NOMO-1 (cell line): ENCODE results near the gene PRKAG2.

Experiments used
- DNase-seq, 2 experiments: peaks; one replicate each; lab custom pipeline; 2025; ENCODE audit not compliant: unreplicated experiment in 2 of 2; lab: John Stamatoyannopoulos, UW

PRKAG2 gene

DNA sequence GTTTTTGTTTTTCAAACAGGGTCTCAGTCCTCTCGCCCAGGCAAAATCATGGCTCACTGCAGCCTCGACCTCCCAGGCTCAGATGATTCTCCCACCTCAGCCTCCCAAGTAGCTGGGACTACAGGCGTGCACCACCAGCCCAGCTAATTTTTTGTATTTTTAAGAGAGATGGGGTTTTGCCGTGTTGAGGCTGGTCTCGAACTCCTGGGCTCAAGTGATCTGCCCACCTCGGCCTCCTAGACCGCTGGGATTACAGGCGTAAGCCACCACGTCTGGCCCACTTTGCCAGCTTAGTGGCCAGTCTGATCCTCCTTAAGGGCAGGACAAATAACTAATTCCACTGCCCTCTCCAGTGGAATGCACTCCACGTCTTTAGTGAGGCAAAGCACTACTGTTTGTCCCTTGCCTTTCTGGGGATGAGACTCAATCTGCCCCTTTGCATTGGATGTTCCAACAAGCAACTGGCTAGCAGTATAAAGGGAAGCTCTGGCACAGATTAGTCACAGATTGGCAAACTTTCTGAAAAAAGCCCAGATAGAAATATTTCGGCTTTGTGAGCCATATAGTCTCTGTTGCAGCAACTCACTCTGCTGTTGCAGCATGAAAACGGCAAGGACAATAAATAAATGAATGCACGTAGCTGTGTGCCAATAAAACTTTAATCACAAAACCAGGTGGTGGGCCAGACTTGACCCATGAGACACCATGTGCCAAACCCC, 213.4 kb downstream of the PRKAG2 start:
- DNase-seq, result no peak

DNA sequence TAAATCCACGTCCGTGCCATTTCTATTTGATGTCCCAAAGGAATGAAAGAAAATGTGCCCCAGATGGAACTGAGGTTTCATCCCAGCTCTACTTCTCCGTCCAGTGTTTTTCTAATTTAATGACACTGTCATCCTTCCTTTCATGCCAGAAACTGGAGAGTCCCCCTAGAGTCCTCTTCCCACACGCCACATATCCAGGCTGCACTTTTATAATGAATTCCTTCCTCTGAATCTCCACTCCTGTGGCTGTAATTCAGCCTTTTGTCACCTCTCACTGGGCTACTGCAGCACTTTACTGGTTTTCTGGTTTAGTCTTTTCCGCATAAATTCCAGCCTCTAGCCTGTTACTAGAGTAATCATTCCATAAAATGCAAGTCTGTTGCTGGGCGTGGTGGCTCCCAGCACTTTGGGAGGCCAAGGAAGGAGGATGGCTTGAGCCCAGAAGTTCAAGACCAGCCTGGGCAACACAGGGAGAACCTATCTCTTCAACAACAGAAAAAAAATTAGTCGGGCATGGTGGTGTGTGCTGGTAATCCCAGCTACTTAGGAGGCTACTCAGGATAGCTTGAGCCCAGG, 214.6 kb downstream of the PRKAG2 start:
- no peak for DNase-seq

DNA sequence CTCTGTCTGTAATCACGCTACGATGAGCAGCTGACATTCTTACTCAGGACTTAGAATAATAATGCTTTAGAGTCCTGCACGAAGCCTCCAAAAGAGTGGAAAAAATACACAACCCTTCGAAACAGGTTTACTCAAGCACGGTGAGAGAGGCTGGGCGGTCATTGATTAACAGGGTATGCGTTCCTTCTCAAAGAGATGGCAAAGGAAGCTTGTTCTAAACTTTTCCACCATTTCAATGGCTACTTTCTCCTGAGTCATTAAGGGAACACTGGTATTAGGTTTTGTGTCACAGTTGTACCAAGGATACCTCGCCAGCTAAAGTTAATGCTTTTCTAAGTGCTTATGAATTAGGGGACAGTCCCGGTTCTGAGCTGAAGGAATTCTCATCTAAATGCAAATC, 215.3 kb downstream of the PRKAG2 start:
- DNase-seq, result no peak

DNA sequence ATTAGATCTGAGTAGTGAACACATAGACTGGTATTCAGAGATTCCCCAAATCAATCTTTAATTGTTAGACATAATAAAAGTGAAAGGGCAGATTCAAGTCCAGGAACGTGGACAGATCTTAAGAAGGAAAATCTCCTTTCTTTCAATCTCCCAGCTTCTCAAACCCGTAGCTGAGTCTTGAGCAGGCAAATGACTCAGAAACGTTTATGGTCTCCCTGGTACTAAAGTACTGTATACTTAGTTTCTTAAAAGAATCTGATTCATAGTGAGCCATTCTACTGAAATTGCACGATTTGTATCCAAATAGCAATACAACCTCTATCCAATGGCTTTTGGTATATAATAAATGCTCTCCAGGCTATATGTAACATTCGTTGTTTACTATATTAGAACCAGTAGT, 216.8 kb downstream of the PRKAG2 start:
- no peak for DNase-seq

DNA sequence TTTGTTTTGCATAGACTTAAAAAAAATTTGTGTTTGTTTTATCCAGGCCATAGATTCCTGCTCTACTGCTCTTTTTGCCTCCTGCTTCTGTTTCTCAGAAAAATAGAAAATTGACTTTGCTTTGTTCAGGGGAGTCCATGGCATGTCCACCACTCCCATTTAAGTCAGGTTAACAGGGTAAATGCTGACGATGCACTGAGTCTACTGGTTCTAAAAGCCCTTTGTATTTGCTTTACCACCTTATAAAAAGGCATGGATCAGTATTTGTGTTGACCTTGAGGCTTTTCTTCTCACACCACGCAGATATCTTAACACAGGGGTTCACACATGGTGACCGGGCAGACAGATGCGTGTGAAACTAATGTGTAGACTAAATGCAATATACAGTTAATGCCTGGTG, 217.7 kb downstream of the PRKAG2 start:
- DNase-seq, result no peak

DNA sequence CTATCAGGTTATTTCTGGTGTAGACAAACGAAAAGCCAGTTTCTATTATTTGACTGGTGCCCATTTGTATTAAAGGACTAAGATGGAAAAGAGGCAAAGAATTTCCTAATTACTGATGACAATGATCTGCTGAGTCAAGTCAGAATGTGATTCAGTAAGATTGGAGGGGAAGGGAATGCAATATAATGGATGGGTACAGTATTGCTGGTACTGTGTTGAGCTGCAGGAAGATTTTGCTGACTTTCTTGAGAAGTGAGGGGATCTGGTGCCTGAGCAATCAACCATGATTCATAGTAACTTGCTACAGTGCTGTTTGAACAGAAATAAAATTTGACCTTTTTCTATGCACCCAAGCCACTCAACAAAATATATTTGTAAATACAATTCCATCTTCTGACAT, 218.1 kb downstream of the PRKAG2 start:
- no peak for DNase-seq

DNA sequence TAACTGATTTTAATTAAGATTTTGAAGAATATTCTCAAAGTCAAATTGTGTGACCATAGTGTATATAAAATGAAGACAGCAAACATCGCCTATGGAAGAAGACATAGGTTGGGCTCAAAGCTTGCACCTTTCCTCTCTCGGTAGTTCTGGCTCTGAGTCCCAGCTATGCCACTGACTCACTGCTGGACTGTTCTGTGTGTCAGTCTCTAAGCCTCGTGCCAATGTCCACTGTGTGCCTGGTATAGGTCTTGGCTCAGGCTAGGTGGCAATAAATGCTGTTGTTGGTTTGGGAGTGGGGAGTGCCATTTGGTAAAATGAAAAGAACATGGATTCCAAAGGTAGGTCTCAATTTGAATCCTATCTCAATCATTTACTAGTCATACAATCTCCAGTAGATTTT, 219.7 kb downstream of the PRKAG2 start:
- no peak for DNase-seq

DNA sequence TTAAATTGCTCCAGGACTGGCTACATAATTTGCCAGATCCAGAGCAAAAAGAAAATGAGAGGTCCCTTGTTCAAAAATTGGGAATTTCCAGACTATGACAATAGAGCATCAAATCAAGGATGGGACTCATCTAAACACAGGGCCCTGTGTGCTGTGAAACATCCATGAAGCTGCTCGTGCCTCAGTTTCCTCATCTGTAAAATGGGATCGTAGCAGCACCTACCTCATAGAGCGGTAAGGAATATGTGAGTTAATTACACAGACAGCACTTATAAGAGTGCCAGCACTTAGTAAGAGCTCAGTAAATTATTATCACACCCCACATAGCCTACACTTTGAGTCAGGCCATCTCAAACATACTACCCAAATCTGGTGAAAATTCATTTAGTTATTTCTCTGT, 221.4 kb downstream of the PRKAG2 start:
- DNase-seq, result no peak

DNA sequence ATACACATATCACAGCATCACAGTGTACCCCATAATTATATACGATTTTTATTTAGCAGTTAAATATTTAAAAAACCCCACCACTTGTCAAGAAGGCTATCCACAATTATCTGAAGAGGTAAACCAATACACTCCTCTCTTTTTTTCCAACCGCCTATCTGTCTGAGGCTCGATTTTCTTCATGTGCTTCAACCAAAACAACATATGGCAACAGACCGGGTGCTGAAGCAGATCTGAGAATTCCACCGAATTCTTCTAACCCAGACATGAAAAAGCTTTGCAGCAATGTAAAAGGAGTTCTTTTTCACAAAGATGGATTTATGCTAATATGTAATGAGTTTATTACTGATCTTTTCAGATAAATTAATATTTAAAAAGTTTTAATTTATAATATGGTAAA, 224.8 kb downstream of the PRKAG2 start:
- DNase-seq, result no peak

DNA sequence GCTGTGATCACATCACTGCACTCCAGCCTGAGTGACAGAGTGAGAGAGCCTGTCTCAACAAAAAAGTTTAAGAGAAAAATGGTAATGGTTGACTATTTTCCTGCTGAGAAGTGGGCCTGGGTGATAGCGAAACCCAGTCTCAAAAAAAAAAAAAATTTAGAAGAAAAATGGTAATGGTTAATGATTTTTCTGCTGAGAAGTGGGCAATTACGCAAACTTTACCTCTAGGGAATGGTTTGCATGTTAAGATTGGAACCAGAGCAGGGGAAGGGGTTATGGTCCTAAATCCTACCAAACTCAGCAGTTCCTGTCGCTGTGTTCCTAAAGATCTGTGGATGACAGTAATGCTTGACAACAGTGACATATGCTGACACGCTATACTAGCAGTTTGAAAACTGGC, 226.8 kb downstream of the PRKAG2 start:
- DNase-seq, result no peak

DNA sequence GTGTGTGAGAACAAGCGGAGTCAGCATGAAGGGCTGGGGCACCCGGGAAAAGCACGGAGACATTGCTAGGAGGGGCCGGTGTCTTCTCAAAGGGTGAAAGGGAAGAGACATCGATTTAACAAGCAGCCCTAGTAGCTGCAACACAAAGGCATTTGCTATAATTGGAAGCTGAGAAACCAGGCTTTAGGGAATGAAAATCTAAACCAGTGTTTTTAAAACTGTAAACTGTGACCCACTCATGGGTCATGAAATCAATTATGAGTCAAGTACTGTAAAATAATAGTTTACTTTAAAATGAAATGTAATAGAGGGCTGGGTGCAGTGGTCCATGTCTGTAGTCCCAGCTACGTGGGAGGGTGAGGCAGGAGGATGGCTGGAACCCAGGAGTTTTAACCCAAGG, 228.5 kb downstream of the PRKAG2 start:
- DNase-seq, result no peak

DNA sequence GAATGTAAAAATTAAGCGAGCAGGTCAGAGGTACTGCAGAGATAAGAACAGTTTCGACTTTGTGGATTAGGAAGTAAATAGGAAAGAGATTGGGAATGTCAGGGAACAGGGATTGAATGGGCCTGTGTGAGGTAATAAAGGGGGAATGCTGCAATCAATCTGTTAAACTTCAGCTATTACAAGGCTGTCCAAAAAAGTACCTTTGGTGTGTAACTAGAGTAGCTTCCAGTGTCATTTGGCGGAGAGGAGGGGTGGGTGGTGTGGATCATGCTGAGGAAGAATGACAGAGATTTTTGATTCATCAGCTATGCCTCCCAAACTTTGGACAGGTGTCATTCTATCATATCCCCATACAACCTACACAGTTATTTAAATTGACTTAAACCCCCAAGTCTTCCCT, 229.0 kb downstream of the PRKAG2 start:
- no peak for DNase-seq

DNA sequence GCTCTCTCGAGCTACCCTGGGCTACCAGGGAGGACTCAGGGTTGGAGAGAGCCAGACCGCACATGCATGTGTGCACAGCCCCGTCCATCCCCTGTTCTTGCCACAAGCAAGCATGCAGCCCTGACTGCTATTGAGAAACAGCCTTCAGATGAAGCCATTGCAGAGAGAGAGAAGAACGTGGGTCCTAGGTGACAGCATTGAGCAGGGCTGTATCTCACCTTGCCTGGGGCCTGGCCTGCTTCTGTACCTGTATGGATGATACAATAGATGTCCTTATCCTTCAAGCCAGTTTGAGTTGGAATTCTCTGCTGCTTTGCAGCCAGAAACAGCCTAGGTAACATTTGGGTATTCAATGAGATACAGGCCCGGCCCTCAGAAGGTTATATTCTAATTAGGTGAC, 229.9 kb downstream of the PRKAG2 start:
- DNase-seq, result no peak

DNA sequence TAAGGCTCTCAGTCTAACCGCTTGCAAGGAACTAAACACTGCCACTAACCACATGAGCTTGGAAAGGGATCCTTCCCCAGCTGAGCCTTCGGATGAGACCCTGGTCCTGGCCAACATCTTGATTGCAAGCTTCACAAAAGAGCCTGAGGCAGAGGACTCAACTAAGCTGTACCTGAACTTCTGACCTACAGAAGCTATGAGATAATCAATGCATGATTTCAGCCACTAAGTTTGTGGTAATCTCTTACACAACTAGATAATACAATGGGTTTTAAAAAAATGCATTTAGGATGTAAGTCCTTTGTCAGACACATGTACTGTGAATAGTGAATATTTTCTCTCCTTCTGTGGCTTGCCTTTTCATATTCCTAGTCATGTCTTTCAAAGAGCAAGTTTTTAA, 231.6 kb downstream of the PRKAG2 start:
- DNase-seq, result no peak

DNA sequence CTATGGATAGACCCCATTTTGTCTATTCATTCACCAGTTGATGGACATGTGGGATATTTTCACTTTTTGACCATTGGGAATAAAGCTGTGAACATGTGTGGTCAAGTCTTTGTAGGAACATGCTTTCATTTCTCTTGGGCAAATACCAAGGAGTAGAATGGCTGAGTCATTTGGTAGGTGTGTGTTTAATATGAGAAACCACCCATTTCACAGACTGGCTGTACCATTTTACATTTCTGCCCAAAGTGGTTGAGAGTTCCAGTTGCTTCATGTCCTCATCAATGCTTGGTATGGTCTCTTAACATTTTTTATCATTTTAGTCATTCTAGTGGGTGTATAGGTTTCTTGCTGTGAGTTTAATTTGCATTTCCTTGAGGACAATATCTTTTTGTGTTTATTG, 232.4 kb downstream of the PRKAG2 start:
- DNase-seq, result no peak

DNA sequence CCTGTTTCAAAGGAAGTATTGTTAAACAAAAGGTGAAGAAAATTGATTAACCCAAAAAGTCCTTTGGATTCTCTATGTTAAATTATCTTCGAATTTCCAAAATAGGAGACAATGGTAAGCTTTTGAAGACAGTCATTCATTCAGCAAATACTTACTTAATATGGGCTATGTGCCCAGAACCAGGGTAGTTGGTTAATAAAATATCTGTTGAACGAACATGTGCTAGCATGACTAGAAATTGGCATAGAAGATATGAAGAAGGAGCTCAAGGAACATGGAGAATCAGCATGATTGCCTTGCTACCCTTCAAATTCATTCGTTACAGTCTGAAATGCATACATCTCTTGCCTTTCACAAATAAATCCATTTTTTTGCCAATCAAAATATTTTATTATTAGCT, 234.2 kb downstream of the PRKAG2 start:
- no peak for DNase-seq

DNA sequence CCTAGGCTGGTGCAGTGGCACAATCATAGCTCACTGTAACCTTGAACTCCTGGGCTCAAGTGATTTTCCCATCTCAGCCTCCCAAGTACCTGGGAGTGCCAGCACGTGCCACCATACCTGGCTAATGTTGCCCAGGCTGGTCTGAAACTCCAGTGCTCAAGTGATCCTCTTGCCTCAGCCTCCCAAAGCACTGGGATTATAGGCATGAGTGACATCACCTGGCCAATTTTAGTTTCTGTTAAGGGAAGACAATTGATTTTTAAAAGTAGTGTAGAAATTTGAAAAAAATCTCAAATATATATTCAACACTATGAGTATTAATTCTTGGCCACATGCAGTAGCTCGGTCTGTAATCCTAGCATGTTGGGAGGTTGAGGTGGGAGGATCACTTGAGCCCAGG, 235.3 kb downstream of the PRKAG2 start:
- no peak for DNase-seq

DNA sequence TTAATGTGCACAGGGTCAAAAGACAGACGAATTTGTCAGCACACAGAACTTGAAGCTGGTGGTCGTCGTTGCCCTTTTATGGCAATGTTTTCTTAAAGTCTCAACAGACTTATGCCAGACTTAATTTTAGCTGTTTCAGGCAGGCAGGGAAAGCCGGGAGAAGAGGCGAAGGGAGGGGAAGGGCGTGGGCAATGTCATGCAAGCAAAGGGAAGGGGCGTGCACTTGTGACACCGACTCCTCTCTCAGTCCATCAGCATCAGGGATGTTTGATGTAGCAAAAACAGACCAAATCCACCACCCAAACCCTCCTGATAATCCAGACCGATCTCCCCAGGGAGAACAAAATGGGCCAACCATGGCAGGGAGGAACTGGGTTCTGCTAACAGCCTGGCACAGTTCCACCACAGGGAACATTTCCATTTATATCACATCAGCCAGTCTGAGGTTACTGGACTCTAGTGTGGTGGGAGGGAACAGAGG, 239.1 kb downstream of the PRKAG2 start:
- DNase-seq, result no peak

DNA sequence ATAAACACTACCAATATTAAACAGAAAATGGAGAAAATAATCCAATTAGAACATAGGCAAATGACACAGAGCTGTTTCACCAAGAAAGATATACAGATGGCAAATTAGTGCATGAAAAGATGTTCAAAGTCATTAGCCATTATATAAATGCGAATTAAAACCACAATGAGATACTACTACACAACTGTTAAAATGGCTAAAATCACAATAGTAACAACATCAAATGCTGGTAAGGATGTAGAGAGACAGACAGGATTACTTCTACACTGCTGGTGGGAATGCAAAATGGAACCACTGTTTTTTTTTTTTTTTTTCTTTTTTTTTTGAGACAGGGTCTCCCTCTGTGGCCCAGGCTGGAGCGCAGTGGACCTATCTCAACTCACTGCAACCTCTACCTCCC, 242.3 kb downstream of the PRKAG2 start:
- no peak for DNase-seq

DNA sequence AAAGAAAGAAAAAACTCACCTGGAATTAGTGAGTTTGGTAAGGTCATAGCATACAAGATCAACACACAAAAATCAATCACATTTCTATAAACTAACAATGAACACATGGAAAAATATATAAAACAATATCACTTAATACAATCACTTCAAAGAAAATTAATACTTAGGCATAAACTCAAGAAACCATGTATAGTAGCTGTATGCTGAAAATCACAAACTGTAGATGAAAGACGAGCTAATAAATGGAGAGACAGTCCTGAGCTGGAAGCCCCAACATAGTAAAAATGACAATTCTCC, 243.5 kb downstream of the PRKAG2 start:
- DNase-seq, result no peak

DNA sequence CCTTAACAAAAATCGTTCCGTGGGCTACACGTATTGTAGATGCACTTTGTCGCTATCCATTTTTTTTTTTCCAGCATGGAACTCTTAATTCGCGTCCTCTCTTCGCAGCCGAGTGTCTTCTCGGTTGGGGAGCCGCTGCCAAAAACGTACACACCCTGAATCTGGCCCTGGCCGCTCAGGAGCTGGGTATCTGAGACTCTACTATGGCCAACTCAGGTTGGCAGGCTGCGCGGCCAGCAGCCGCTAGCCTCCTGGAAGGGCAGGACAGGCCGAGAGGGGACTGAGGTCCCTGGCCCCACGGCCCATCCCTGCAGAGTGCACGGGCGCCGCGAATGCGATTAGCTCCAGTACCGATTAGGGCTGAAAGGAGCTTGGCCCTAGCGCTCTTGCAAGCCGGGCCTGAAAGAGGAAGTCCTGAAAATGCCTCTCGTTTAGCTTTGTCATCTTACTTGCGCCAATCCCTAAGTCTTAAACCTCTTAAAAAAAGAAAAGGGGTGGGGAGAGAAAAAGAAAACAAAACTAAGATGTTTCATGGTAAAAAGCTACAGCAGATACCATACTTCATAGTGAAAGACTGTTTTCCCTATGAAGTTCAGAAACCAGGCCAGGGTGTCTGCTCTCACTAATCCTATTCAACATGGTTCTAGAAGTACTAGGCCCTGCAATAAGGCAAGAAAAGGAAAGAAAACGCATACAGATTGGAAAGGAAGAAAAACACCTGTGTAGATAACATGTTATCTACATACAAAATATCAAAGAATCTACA, 244.0 kb downstream of the PRKAG2 start:
- DNase-seq, result peak; percentile 81 to 94
